A204.1 (cell line): Measurements from ENCODE around the gene PODXL2.
A peak's percentile ranks its signal among the peaks of the same experiment; 100 is the strongest.
"Not testable (repeated sequence)": the region's sequence is repeated elsewhere in the genome, so short reads cannot be mapped to it uniquely, and the experiment has no call there.

Experiments
- FAIRE-seq: peaks from 2 replicates; lab custom pipeline; 2012; peaks lifted over from hg19 to GRCh38; lab: Jason Lieb, UNC

The PODXL2 gene

GRCh38 chr3:127628788-127629466 is at the start of gene PODXL2:
Gene PODXL2 (plus strand): TSS chr3:127629185. CDS start chr3:127629220, 35 bp downstream.
- no peak for FAIRE-seq

- no peak for FAIRE-seq
Observed at GRCh38 chr3:127580327-127581060, 48.5 kb upstream of the PODXL2 start.

- no peak for FAIRE-seq
Observed at GRCh38 chr3:127584734-127585133, 44.3 kb upstream of the PODXL2 start.

- no peak for FAIRE-seq
Observed at GRCh38 chr3:127585163-127585812, 43.7 kb upstream of the PODXL2 start.

GRCh38 chr3:127585813-127586413 is 43.1 kb upstream of the PODXL2 start:
- no peak for FAIRE-seq

- FAIRE-seq, result no peak
Observed at GRCh38 chr3:127587876-127588275, 41.1 kb upstream of the PODXL2 start.

GRCh38 chr3:127588806-127589577 is 40.0 kb upstream of the PODXL2 start:
- FAIRE-seq, result no peak

GRCh38 chr3:127589600-127590281 is 39.2 kb upstream of the PODXL2 start:
- FAIRE-seq, result no peak

- no peak for FAIRE-seq
Observed at GRCh38 chr3:127590282-127590592, 38.7 kb upstream of the PODXL2 start.

- peak; percentile 97 for FAIRE-seq
Observed at GRCh38 chr3:127590593-127591465, 38.2 kb upstream of the PODXL2 start, which contains the start of gene TPRA1. Gene TPRA1 (minus strand): TSS chr3:127590733. CDS start chr3:127580146, 10,587 bp downstream.

- no peak for FAIRE-seq
Observed at GRCh38 chr3:127593178-127593577, 35.8 kb upstream of the PODXL2 start.

- no peak for FAIRE-seq
Observed at GRCh38 chr3:127595303-127595702, 33.7 kb upstream of the PODXL2 start.

- FAIRE-seq, result no peak
Observed at GRCh38 chr3:127597020-127597771, 31.8 kb upstream of the PODXL2 start.

- FAIRE-seq, result no peak
Observed at GRCh38 chr3:127598841-127599570, 30.0 kb upstream of the PODXL2 start.

GRCh38 chr3:127600749-127601456 is 28.1 kb upstream of the PODXL2 start:
- no peak for FAIRE-seq

GRCh38 chr3:127604035-127604434 is 24.9 kb upstream of the PODXL2 start:
- no peak for FAIRE-seq

- FAIRE-seq, result no peak
Observed at GRCh38 chr3:127604546-127605165, 24.3 kb upstream of the PODXL2 start.

GRCh38 chr3:127605547-127605946 is 23.4 kb upstream of the PODXL2 start:
- FAIRE-seq, result not testable (repeated sequence)
